Measurements from ENCODE around the gene SZT2.

SZT2 gene

GRCh38 chr1:43389326-43390313, at the start of gene SZT2, which contains the start of gene MED8:
TSS of gene SZT2 (plus strand) at chr1:43389899. CDS start at chr1:43389969, 70 bp downstream.
TSS of gene MED8 (minus strand) at chr1:43389800. CDS start at chr1:43389764, 36 bp downstream.
- H3K27me3 ChIP-seq (ENCODE audit: control insufficient read depth, insufficient read depth, low read length): no peaks in the 10 kb centered on the region
- no peaks in the 10 kb centered on the region for H3K9me3 ChIP-seq (ENCODE audit: control insufficient read depth, insufficient read depth, low read depth, low read length)
- peak within 1 kb of the TSS; percentile 86 for H3K9ac ChIP-seq (ENCODE audit: low read length)
- peaks cover 10% of the 10 kb centered on the region; the same call in 1 of the 2 replicates for H3K4me1 ChIP-seq (ENCODE audit: control insufficient read depth, insufficient read depth, low read length)
- peaks cover 33% of the 10 kb centered on the region for H3K36me3 ChIP-seq (ENCODE audit: control insufficient read depth, insufficient read depth, low read length)
- H3K4me3 ChIP-seq (ENCODE audit: low read depth, low read length): peak within 1 kb of the TSS; percentile 92
- peak within 1 kb of the TSS; percentile 11; the same call in 1 of the 2 replicates for H3K27ac ChIP-seq (ENCODE audit: low read depth, low read length)

GRCh38 chr1:43340559-43340958, 49.1 kb upstream of the SZT2 start:
- Histone ChIP-seq H3K9ac (ENCODE audit: low read length) (no peak overlapping the region), H3K9me3 (ENCODE audit: control insufficient read depth, insufficient read depth, low read depth, low read length) (no peaks in the 10 kb centered on the region)

DNA sequence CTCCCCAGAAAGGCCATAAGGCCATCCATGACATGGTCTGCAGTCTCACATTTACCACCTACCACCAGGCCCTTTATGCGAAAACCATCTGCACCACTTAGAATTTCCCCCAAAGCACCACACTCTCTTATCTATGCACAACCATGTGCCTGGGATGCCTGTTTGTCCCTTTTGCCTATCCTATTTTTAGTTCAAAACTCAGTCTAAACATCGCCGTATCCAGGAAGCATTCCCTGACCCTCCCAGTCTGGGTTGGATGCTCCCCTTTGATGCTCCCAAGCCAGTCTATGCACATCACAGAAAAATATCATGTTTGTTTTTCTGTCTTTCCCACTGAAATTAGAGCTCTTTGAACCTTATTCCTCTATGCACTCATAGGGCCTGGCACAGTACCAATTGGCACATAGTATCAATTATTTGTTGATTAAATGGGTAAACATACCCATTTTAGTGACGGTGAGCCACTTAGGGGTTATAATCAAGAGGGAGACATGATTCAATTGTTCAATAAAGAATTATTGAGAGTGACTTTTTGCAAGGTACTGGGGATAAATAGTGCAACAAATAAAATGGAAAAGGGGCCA, 45.3 kb upstream of the SZT2 start:
- peaks cover 15% of the 10 kb centered on the region for H3K4me1 ChIP-seq (ENCODE audit: control insufficient read depth, insufficient read depth, low read length)

More at GRCh38 chr1:43340559-43340958, 49.1 kb upstream of the SZT2 start:
- Histone ChIP-seq H3K4me1 (ENCODE audit: control insufficient read depth, insufficient read depth, low read length) (peaks cover 3% of the 10 kb centered on the region; the same call in 1 of the 2 replicates), H3K27ac (ENCODE audit: low read depth, low read length) (no peak overlapping the region), H3K27me3 (ENCODE audit: control insufficient read depth, insufficient read depth, low read length) (no peaks in the 10 kb centered on the region), H3K36me3 (ENCODE audit: control insufficient read depth, insufficient read depth, low read length) (no peaks in the 10 kb centered on the region), H3K4me3 (ENCODE audit: low read depth, low read length) (no peak overlapping the region)

DNA sequence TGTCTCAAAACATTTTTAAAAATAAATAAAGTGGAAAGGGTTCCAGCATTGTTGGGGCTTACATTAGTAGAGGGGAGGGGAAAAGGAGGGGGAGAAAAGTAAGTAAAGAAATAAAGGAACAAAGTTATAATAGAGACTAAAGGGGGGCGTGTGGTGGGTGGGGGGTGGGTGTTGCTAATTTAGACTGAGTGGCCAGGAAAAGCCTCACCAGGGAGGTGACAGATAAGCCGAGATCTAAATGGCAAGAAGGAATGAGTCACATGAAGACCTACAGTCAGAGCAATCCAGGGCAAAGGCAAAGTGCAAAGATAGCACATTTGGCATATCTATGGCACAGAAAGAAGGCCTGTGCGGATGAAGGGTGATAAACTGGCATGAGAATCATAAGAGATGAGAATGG, 44.6 kb upstream of the SZT2 start:
- Histone ChIP-seq H3K27me3 (ENCODE audit: control insufficient read depth, insufficient read depth, low read length) (peaks cover 4% of the 10 kb centered on the region; the same call in 1 of the 2 replicates), H3K27ac (ENCODE audit: low read depth, low read length) (no peak overlapping the region), H3K9ac (ENCODE audit: low read length) (no peak overlapping the region), H3K4me1 (ENCODE audit: control insufficient read depth, insufficient read depth, low read length) (peaks cover 21% of the 10 kb centered on the region), H3K4me3 (ENCODE audit: low read depth, low read length) (no peak overlapping the region), H3K9me3 (ENCODE audit: control insufficient read depth, insufficient read depth, low read depth, low read length) (no peaks in the 10 kb centered on the region), H3K36me3 (ENCODE audit: control insufficient read depth, insufficient read depth, low read length) (no peaks in the 10 kb centered on the region)

More for the DNA sequence above, 45.3 kb upstream of the SZT2 start:
- Histone ChIP-seq H3K27me3 (ENCODE audit: control insufficient read depth, insufficient read depth, low read length) (peaks cover 4% of the 10 kb centered on the region; the same call in 1 of the 2 replicates), H3K27ac (ENCODE audit: low read depth, low read length) (no peak overlapping the region), H3K9ac (ENCODE audit: low read length) (no peak overlapping the region), H3K9me3 (ENCODE audit: control insufficient read depth, insufficient read depth, low read depth, low read length) (no peaks in the 10 kb centered on the region), H3K4me3 (ENCODE audit: low read depth, low read length) (no peak overlapping the region), H3K36me3 (ENCODE audit: control insufficient read depth, insufficient read depth, low read length) (no peaks in the 10 kb centered on the region)

- H3K4me1 ChIP-seq (ENCODE audit: control insufficient read depth, insufficient read depth, low read length): peaks cover 25% of the 10 kb centered on the region
These were observed 43.1 kb upstream of the SZT2 start for GRCh38 chr1:43346636-43347035.

DNA sequence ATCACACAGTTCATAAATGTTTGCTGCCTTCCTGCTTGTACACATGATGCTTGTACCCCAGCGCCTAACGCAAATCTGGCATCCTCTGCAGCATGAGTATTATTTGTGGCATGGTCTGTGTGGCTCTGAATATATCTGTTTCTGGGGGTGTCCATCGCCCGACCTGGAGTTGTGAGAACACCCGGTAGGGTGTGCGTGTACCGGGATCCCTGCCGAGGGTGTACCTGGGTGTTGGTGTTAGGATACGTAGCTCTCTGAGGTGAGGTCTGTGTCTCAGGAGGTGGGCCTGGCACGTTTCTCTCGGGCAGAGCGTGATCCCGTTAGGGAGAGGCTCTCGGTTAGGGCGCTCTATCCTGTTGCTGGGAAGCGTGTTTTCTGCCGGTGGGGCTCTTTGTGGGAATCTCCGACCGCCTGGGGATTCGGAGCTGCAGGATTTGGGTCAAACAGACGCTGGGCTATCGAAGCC, 41.3 kb upstream of the SZT2 start:
- H3K4me3 ChIP-seq (ENCODE audit: low read depth, low read length): peak overlapping the region; percentile 87
- peak overlapping the region; percentile 57 for H3K27ac ChIP-seq (ENCODE audit: low read depth, low read length)
- peak overlapping the region; percentile 69 for H3K9ac ChIP-seq (ENCODE audit: low read length)

More at GRCh38 chr1:43346636-43347035, 43.1 kb upstream of the SZT2 start:
- H3K27ac ChIP-seq (ENCODE audit: low read depth, low read length): no peak overlapping the region
- H3K4me3 ChIP-seq (ENCODE audit: low read depth, low read length): no peak overlapping the region
- H3K36me3 ChIP-seq (ENCODE audit: control insufficient read depth, insufficient read depth, low read length): no peaks in the 10 kb centered on the region
- peaks cover 4% of the 10 kb centered on the region; the same call in 1 of the 2 replicates for H3K27me3 ChIP-seq (ENCODE audit: control insufficient read depth, insufficient read depth, low read length)
- no peak overlapping the region for H3K9ac ChIP-seq (ENCODE audit: low read length)
- H3K9me3 ChIP-seq (ENCODE audit: control insufficient read depth, insufficient read depth, low read depth, low read length): no peaks in the 10 kb centered on the region

DNA sequence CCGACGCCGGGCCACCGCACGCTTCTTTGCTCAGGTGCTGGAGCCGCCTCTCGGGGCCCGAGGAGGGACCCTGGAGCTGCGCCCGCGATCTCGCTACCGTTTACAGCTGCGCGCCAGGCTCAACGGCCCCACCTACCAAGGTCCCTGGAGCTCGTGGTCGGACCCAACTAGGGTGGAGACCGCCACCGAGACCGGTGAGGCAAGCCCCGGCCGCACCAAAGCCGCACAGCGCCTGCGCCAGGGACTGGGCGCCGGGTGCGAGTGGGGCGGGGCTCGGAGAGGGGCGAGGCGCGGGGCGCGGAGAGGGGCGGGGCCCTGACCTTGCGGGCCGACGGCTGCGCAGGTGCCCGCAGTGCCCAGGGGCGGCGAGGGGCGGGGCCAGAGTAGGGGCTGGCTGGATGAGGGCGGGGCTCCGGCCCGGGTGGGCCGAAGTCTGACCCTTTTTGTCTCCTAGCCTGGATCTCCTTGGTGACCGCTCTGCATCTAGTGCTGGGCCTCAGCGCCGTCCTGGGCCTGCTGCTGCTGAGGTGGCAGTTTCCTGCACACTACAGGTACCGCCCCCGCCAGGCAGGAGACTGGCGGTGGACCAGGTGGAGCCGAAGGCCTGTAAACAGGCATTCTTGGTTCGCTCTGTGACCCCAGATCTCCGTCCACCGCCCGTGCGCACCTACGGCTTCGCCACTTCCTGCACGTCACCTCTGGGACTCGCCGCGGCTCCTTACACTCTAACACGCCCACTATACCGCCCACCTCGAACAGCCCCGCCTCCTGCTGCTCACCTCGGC, 40.7 kb upstream of the SZT2 start:
- H3K9ac ChIP-seq (ENCODE audit: low read length): peak overlapping the region; percentile 89
- peaks cover 24% of the 10 kb centered on the region for H3K4me1 ChIP-seq (ENCODE audit: control insufficient read depth, insufficient read depth, low read length)
- H3K27ac ChIP-seq (ENCODE audit: low read depth, low read length): peak overlapping the region; percentile 89
- no peaks in the 10 kb centered on the region for H3K9me3 ChIP-seq (ENCODE audit: control insufficient read depth, insufficient read depth, low read depth, low read length)
- H3K27me3 ChIP-seq (ENCODE audit: control insufficient read depth, insufficient read depth, low read length): peaks cover 4% of the 10 kb centered on the region; the same call in 1 of the 2 replicates
- no peaks in the 10 kb centered on the region for H3K36me3 ChIP-seq (ENCODE audit: control insufficient read depth, insufficient read depth, low read length)
- peak overlapping the region; percentile 87 for H3K4me3 ChIP-seq (ENCODE audit: low read depth, low read length)

More for the DNA sequence above, 41.3 kb upstream of the SZT2 start:
- Histone ChIP-seq H3K4me1 (ENCODE audit: control insufficient read depth, insufficient read depth, low read length) (peaks cover 25% of the 10 kb centered on the region), H3K27me3 (ENCODE audit: control insufficient read depth, insufficient read depth, low read length) (peaks cover 4% of the 10 kb centered on the region; the same call in 1 of the 2 replicates), H3K9me3 (ENCODE audit: control insufficient read depth, insufficient read depth, low read depth, low read length) (no peaks in the 10 kb centered on the region), H3K36me3 (ENCODE audit: control insufficient read depth, insufficient read depth, low read length) (no peaks in the 10 kb centered on the region)

DNA sequence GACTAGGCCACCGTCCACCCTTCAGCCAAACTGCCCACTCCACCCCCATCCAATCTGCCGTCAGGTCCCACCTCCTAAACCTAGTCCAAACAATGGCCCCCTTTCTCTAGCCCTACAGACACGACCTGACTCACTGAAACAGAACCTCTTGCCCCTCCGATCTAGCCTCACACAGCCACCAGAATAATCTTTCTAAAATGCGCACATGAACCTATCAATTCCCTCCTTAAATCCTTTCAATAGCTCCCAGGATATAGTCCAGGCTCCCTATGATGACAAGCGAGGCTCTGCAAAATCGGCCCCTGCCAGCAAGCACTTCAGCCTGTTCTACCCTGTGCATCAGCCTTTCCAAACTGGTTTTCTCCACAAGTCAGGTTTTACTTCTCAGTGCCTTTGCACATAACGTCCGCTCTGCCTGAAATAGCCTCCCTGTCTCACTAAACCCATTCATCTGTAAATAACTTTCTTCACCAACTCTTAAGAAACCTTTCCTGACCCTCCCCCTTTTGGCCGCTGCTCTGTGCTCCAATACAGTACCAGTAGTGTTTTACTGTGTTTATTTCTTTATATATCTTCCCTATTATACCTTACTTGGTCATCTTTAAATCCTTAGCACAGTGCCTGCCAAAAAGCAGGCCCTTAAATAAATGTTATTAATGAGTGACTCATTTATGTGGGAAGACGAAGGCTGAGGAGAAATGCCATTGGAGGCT, 39.9 kb upstream of the SZT2 start:
- Histone ChIP-seq H3K9ac (ENCODE audit: low read length) (peak overlapping the region; percentile 89), H3K4me3 (ENCODE audit: low read depth, low read length) (peak overlapping the region; percentile 87), H3K4me1 (ENCODE audit: control insufficient read depth, insufficient read depth, low read length) (peaks cover 22% of the 10 kb centered on the region), H3K9me3 (ENCODE audit: control insufficient read depth, insufficient read depth, low read depth, low read length) (no peaks in the 10 kb centered on the region), H3K27ac (ENCODE audit: low read depth, low read length) (peak overlapping the region; percentile 89; the same call in 1 of the 2 replicates), H3K27me3 (ENCODE audit: control insufficient read depth, insufficient read depth, low read length) (peaks cover 4% of the 10 kb centered on the region; the same call in 1 of the 2 replicates), H3K36me3 (ENCODE audit: control insufficient read depth, insufficient read depth, low read length) (no peaks in the 10 kb centered on the region)

- peaks cover 4% of the 10 kb centered on the region; the same call in 1 of the 2 replicates for H3K27me3 ChIP-seq (ENCODE audit: control insufficient read depth, insufficient read depth, low read length)
- H3K27ac ChIP-seq (ENCODE audit: low read depth, low read length): no peak overlapping the region
- no peak overlapping the region for H3K4me3 ChIP-seq (ENCODE audit: low read depth, low read length)
- no peak overlapping the region for H3K9ac ChIP-seq (ENCODE audit: low read length)
- H3K4me1 ChIP-seq (ENCODE audit: control insufficient read depth, insufficient read depth, low read length): peaks cover 22% of the 10 kb centered on the region
- H3K36me3 ChIP-seq (ENCODE audit: control insufficient read depth, insufficient read depth, low read length): no peaks in the 10 kb centered on the region
- H3K9me3 ChIP-seq (ENCODE audit: control insufficient read depth, insufficient read depth, low read depth, low read length): no peaks in the 10 kb centered on the region
These were observed 38.7 kb upstream of the SZT2 start for GRCh38 chr1:43350976-43351375.

All from HUES6 (cell line).